ENCODE measurements around the gene NFIB. TPM values are rescaled to one million over a fixed set of nuclear protein-coding genes. Genes with fewer than 3 reads are reported as not detected.

Gene NFIB
- total RNA-seq, 2 experiments from 2014 or later, result not detected

DNA sequence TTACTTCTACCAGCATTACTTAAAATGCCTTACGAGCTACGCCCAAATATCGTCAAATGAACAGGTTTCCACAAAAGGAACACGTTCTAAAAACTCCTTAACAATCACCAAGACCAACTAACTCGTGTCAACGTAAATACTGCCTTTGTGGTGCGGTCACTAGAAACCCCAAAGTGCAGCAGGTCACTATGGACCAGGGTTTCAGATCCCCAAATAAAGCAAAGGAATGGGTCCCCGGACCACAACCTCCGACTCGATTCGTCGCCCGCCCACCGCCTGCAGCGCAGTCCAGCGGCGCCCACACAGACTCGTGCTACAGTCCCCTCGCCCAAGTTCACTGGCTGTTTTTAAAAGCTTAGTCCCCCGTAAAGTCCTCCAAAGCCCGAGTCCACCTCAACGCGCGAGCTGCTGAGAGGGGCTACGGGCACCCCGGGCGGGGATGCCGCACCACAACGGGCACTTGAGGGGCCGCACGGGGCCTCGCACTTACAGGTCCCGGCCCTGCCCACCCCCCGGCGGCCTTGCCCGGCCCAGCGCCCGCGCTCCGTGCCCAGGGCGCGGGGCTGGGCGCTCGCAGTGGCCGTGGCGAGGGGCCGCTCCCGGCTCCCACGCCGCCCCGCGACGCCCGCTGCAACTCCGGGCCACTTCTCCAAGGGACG lies 1.1 kb downstream of the NFIB start:
- no peak for DNase-seq
- POLR2A ChIA-PET, result no interaction called here
- Mint-ChIP-seq H3K27ac (no peak overlapping the region), H3K4me3 (peak overlapping the region; percentile 66), H3K27me3 (peaks cover 71% of the 10 kb centered on the region), H3K9me3 (no peaks in the 10 kb centered on the region), H3K36me3 (ENCODE audit: low read depth) (peaks cover 12% of the 10 kb centered on the region), H3K4me1 (peaks cover 23% of the 10 kb centered on the region)
- CTCF ChIA-PET, result interaction anchor here (2.1 kb wide), 1 partner anchor 41 kb away, joined by 7 read pairs; no protein-coding TSS in a partner anchor

DNA sequence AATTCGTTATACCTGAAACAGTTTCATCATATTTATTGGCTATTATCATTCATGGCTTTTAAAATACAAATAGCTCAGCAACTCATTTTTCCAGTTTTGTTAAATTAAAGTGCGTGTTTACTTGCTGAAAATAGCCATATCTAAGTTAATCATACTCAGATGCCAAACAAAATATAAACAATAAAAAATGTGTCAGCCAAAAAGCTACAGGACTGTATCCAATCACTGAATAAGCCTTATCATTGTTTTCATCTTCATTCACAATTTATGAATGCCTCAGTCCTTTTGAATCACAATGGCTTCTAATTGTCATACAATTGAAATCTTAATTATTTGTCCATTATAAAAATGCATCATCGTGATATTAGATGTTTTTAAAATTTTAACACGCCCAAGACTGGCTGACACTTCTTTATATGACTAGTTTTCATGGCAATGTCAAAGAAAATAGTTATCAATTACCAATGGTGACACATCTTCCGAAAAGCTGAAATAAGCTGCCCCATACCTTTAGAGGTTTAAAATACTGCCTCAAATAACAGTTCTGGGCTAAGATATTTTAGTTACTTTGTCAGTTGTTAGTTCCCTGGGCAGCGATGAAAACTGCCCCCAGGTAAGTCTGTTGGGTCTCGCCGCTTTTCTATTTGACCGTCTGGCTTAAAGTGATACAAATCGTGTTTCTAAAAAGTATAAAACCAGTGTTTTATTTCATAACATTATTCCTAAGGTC lies 1.8 kb downstream of the NFIB start:
- Mint-ChIP-seq H3K4me1 (peaks cover 21% of the 10 kb centered on the region), H3K27me3 (peaks cover 71% of the 10 kb centered on the region), H3K27ac (no peak overlapping the region), H3K36me3 (ENCODE audit: low read depth) (peaks cover 12% of the 10 kb centered on the region), H3K9me3 (no peaks in the 10 kb centered on the region), H3K4me3 (no peak overlapping the region)
- DNase-seq, result no peak
- POLR2A ChIA-PET, result no interaction called here
- CTCF ChIA-PET, result interaction anchor here (2.1 kb wide), 1 partner anchor 41 kb away, joined by 7 read pairs; no protein-coding TSS in a partner anchor

DNA sequence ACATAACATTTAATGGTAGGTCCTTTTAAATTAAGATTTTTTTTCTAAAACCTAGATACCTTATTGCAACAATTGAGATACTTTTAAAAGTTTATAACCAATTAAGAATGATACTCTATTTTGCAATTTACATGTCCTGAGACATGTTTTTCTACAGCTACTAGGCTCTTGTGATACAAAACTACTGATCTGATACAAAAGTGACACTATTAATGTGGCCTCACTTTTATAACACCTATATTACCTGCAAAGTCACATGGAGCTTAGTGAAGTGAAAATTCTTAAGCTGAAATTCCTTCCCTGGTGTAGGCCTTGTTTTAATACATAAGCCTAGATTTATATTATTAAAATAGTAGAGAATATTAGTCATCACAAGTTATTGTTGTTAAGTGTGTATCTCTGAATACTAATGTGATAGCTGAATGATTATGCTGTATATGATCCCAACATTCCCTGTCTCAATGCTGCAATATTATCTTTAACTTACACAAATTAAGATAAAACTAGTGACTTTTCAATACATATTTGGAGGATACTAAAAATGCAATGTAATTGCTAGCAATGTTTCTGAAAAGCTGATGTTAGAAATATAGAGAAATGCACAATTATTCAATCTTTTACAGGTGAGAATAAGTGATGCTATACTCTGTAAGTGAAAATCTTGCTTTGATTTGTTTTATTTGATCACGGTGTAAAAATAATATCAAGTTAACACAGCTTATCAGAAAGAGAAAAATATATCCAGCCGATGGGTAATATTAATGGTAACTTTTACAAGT lies 2.6 kb downstream of the NFIB start:
- POLR2A ChIA-PET, result no interaction called here
- Mint-ChIP-seq H3K27me3 (peaks cover 65% of the 10 kb centered on the region), H3K4me3 (no peak overlapping the region), H3K27ac (no peak overlapping the region), H3K9me3 (no peaks in the 10 kb centered on the region), H3K36me3 (ENCODE audit: low read depth) (peaks cover 12% of the 10 kb centered on the region), H3K4me1 (peaks cover 19% of the 10 kb centered on the region)
- CTCF ChIA-PET, result interaction anchor here (2.1 kb wide), 1 partner anchor 42 kb away, joined by 7 read pairs; no protein-coding TSS in a partner anchor
- DNase-seq, result no peak

DNA sequence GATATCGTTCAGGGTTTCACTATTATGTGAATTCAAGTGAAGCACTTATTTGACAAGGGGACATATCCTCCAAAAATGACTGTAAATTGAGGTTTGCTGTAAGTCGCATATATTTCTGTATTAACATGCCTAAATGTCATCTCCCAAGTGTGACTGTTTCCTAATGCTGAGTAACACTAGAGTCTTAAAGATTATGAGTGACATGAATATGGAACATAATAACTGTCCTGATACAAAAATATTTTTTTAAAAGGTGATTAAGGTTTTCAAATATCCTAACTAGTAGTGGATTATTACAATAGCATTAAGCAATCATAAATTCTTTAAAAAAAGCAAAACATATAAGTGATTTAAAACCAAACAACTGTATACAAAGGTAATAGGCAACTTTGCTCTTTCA lies 3.6 kb downstream of the NFIB start:
- CTCF ChIA-PET, result no interaction called here
- no peak for DNase-seq
- H3K4me3 Mint-ChIP-seq, result no peak overlapping the region
- peaks cover 9% of the 10 kb centered on the region for H3K36me3 Mint-ChIP-seq (ENCODE audit: low read depth)
- H3K9me3 Mint-ChIP-seq, result no peaks in the 10 kb centered on the region
- peaks cover 59% of the 10 kb centered on the region for H3K27me3 Mint-ChIP-seq
- POLR2A ChIA-PET, result no interaction called here
- peaks cover 16% of the 10 kb centered on the region for H3K4me1 Mint-ChIP-seq
- H3K27ac Mint-ChIP-seq, result no peak overlapping the region

DNA sequence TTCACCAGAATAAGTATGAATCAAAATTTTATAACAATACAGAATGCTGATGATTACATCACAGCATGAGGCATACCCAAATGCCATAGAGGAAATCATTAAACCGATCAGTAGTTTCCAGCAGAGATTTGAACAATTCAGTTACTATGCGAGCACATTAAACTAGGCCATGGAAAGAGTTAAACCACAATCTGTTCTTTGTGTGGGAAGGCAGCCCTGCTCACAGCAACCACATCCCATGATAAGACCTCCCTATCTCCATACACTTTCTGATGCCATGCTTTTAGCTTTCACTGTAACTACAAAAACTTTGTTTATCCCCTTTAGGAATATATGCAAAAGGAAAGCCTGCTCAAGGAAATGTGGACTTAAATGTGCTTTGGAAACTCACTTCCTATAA lies 4.5 kb downstream of the NFIB start:
- peaks cover 9% of the 10 kb centered on the region for H3K36me3 Mint-ChIP-seq (ENCODE audit: low read depth)
- H3K4me3 Mint-ChIP-seq, result no peak overlapping the region
- peaks cover 60% of the 10 kb centered on the region for H3K27me3 Mint-ChIP-seq
- ChIA-PET POLR2A (no interaction called here), CTCF (no interaction called here)
- H3K4me1 Mint-ChIP-seq, result peaks cover 12% of the 10 kb centered on the region
- DNase-seq, result no peak
- no peaks in the 10 kb centered on the region for H3K9me3 Mint-ChIP-seq
- no peak overlapping the region for H3K27ac Mint-ChIP-seq

DNA sequence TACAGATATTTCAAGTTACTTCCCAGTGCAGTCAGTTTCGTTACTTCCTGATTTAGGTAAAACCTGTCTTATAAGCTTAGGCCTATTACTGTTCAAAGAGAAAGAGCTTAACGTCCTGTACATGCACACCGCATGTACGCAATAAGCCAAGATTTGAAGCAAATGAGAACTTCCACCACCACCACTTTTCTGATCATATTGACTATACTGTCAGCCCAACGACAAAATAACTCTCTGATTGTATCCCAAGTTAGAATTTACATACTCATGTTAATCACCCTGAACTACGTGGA lies 5.1 kb downstream of the NFIB start:
- CTCF ChIA-PET, result interaction anchor here (0.6 kb wide), 1 partner anchor 17 kb away, joined by 4 read pairs; no protein-coding TSS in a partner anchor
- no peaks in the 10 kb centered on the region for H3K9me3 Mint-ChIP-seq
- H3K36me3 Mint-ChIP-seq (ENCODE audit: low read depth), result peaks cover 9% of the 10 kb centered on the region
- POLR2A ChIA-PET, result no interaction called here
- peaks cover 10% of the 10 kb centered on the region for H3K4me1 Mint-ChIP-seq
- H3K27me3 Mint-ChIP-seq, result peaks cover 60% of the 10 kb centered on the region
- H3K27ac Mint-ChIP-seq, result no peak overlapping the region
- no peak for DNase-seq
- H3K4me3 Mint-ChIP-seq, result no peak overlapping the region

DNA sequence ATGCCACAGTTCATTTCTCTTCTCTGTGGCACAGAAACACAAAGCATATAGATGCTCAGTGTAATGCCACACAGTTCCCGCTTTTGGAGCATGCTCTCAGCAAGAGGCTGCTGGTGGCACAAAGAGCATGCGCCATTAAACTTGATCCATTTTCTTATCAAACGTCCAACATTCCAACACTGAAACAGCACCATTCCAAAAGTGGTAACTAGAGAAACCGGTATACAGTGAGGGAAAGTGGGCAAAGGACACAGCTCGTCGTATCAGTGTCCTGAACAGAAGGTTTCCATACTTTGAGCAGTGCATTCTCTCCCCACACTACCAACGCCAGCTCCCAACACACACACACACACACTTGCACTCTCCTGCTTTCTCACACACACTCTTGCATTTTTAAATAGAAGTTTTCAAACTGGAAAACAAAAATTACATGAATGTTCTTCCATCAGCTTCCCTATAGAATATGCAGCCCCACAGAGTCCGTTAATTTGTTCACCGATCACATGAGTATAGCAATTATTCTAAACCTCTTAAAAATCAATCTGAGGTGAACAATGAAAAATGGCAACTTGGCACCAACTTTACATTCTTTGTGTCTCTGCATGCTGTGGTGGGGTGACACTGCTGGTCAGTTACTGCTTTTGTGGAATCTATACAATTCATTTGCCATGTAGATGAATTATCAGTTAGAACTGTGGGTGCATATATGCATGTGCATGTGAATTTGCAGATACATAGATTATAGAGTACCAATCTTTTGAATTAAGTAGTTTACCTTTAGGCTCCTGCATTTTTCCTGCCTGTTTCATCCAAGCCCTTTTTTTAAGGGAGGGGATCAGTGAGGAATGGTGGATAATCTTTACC lies 5.7 kb downstream of the NFIB start:
- peaks cover 55% of the 10 kb centered on the region for H3K27me3 Mint-ChIP-seq
- POLR2A ChIA-PET, result no interaction called here

DNA sequence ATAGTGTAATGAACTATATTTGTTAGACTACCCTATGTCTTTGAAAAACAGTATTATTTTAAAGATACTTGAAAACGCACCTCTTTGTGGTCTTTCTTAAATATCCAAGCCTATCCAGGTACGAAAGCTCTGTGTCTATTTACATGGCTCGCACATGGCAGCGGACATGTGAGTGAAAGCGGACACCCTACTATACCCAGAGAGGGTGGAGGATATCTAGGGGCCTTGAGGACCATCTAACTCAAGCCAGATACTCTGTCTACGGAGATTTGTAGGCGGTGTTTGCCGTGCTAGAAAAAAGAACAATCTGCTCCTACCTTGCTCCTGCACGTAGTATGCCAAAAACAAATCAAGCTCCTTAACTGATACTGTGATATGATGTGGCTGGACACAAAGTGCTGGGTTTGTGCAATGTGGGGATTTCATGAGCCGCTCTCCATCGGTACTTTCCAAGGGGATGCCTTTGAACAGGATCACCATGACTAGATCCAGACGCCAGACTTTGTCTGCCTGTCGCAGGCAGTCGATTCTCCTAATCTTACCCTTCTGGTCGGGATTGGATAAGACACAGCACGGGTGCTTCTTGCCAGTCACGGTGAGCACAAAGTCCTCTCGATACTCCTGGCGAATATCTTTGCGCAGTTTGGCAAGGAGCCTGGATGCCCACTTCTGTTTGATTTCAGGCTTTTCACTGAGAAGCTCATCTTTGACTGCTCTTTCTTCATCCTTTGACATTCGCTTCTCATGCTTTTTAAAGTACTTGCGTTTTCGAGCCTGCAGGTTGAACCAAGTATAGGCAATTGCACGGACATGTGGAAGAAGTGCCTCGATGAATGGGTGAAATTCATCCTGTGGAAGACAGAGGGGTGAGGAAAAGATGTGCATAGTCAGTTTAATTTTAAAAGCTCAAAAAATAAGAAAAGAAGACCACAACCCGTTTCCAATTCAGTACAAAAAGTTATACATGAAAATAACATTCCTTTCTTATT lies 7.0 kb downstream of the NFIB start:
- H3K4me1 Mint-ChIP-seq, result no peaks in the 10 kb centered on the region
- no peaks in the 10 kb centered on the region for H3K36me3 Mint-ChIP-seq (ENCODE audit: low read depth)
- POLR2A ChIA-PET, result no interaction called here
- H3K27ac Mint-ChIP-seq, result no peak overlapping the region
- H3K9me3 Mint-ChIP-seq, result no peaks in the 10 kb centered on the region
- CTCF ChIA-PET, result no interaction called here
- H3K4me3 Mint-ChIP-seq, result no peak overlapping the region
- DNase-seq, result no peak
- peaks cover 44% of the 10 kb centered on the region for H3K27me3 Mint-ChIP-seq

More for the DNA sequence above, 5.7 kb downstream of the NFIB start:
- no peak for DNase-seq
- Mint-ChIP-seq H3K9me3 (no peaks in the 10 kb centered on the region), H3K27ac (no peak overlapping the region), H3K36me3 (ENCODE audit: low read depth) (peaks cover 5% of the 10 kb centered on the region), H3K4me1 (peaks cover 5% of the 10 kb centered on the region), H3K4me3 (no peak overlapping the region)
- CTCF ChIA-PET, result interaction anchor here (0.6 kb wide), 1 partner anchor 18 kb away, joined by 4 read pairs; no protein-coding TSS in a partner anchor

DNA sequence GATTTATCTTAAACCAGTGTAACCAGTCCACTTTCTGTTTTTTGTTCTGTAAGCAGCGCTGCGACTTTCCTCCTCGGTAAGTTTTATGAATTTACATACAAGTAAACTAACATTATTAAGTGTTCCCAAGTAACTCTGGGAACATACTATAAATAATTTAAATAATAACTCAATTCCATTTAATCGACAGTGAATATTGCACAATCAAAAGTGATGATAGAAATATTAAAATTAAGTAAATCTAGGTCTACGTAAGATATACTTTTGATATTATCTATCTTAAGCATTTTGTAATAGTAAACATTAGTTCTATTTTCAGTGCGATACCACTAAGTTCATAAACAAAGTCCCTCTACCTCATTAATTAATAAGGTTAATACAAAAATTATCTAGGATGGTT lies 7.8 kb downstream of the NFIB start:
- CTCF ChIA-PET, result no interaction called here
- Mint-ChIP-seq H3K4me3 (no peak overlapping the region), H3K9me3 (no peaks in the 10 kb centered on the region), H3K27ac (no peak overlapping the region), H3K27me3 (peaks cover 41% of the 10 kb centered on the region), H3K4me1 (no peaks in the 10 kb centered on the region), H3K36me3 (ENCODE audit: low read depth) (no peaks in the 10 kb centered on the region)
- POLR2A ChIA-PET, result no interaction called here
- no peak for DNase-seq

DNA sequence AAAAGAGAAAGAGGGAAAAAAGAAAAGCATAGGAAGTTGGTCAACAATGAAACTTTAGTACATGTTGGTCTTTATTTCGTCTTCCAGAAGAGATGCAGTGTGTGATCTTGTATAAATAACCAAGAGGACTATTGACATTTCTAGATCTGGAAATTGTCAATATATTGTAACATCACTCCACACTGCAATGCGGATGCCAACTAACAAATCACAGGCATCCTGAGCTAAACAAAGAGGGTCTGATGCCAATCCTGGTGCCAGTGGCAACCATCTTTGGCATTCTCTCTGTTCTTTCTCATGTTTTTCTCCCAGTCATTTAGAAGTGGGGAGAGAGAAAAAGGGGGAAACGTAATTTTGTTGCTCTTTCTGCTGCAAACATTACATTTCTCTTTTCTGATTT lies 9.7 kb downstream of the NFIB start:
- H3K4me1 Mint-ChIP-seq, result no peaks in the 10 kb centered on the region
- CTCF ChIA-PET, result no interaction called here
- no peak overlapping the region for H3K27ac Mint-ChIP-seq
- POLR2A ChIA-PET, result no interaction called here
- H3K36me3 Mint-ChIP-seq (ENCODE audit: low read depth), result no peaks in the 10 kb centered on the region
- no peak for DNase-seq
- H3K27me3 Mint-ChIP-seq, result peaks cover 37% of the 10 kb centered on the region
- no peaks in the 10 kb centered on the region for H3K9me3 Mint-ChIP-seq
- no peak overlapping the region for H3K4me3 Mint-ChIP-seq

DNA sequence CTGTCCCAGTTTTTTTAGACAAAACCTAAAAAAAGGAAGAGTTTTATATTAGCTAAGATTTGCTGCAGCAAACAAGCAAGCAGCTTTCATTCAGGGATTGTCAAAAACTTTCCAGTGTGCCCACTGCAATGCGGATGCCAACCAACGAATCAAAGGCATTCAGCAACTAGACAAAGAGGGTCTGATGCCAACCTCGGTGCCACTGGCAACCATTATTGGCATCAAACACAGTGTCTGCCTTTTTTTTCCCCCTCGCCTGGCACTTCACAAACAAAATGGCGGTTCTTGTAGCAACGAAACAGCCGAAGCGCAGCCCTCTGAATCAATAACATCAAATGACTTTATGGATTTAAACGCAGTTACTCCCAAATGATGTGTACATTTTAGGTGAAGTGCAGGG lies 10.4 kb downstream of the NFIB start:
- Mint-ChIP-seq H3K9me3 (no peaks in the 10 kb centered on the region), H3K27ac (no peak overlapping the region), H3K27me3 (peaks cover 33% of the 10 kb centered on the region), H3K4me3 (no peak overlapping the region), H3K36me3 (ENCODE audit: low read depth) (no peaks in the 10 kb centered on the region), H3K4me1 (no peaks in the 10 kb centered on the region)
- no peak for DNase-seq
- ChIA-PET POLR2A (no interaction called here), CTCF (no interaction called here)

DNA sequence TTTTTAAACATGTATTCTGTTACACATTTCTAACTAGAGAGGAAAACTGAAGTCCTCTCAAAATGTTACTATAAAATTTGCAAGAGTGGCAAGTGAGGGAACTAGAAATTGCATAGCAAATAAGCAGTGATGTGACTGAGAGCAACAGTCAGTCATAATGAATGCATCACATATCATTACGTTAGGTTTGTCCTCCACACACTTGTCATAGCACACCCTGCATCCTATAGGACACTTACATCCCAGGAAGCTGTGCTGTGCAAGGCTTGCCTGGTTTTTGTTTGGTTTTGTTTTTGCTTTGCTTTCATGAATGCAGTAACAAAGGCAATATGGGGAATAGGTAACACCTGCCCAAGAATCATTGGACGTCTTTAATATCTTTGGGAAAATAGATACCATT lies 10.8 kb downstream of the NFIB start:
- Mint-ChIP-seq H3K4me3 (no peak overlapping the region), H3K36me3 (ENCODE audit: low read depth) (no peaks in the 10 kb centered on the region), H3K27me3 (peaks cover 29% of the 10 kb centered on the region), H3K4me1 (no peaks in the 10 kb centered on the region), H3K27ac (no peak overlapping the region), H3K9me3 (no peaks in the 10 kb centered on the region)
- ChIA-PET POLR2A (no interaction called here), CTCF (no interaction called here)
- DNase-seq, result no peak

Data from activated CD4-positive, alpha-beta memory T cell treated with anti-CD3 and anti-CD28 coated beads, Interleukin-2, amount 10 ng/mL, durations not matched to agents 7 days and 5 days (primary cell).